HG03469 (cell line): ENCODE measurements around the gene PTPRQ.

Experiments
- ATAC-seq: cut with Tn5 transposase; IDR thresholded peaks from one replicate; pipeline ENCODE4 v1.9.1; 2021; ENCODE audit warnings: mild to moderate bottlenecking, moderate library complexity, moderate number of reproducible peaks; ENCODE audit not compliant: unreplicated experiment

Gene PTPRQ

DNA sequence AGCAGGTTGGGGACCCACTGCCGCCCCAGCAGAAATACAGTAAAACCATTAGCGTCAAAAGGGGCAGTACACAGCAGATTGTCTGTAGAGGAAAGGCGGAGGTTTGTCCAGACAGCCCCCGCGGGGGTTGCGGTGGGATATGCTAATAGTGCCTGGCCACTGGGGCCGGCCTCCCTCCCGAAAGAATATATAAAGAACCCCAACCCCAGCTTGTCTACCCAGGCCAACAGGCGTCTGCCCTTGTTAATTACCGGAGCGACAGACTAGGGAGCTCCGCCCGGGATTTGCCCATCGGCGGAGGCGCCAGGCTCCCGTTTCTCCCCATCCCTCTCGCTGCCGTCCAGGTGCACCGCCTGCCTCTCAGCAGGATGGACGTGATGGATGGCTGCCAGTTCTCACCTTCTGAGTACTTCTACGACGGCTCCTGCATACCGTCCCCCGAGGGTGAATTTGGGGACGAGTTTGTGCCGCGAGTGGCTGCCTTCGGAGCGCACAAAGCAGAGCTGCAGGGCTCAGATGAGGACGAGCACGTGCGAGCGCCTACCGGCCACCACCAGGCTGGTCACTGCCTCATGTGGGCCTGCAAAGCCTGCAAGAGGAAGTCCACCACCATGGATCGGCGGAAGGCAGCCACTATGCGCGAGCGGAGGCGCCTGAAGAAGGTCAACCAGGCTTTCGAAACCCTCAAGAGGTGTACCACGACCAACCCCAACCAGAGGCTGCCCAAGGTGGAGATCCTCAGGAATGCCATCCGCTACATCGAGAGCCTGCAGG lies 272.8 kb downstream of the PTPRQ start, which contains the start of gene MYF5:
Gene MYF5, plus strand, starts transcription at position 217 of the 774 bp plus-strand sequence. Its CDS starts 152 bp downstream, at position 369.
- no peak for ATAC-seq

DNA sequence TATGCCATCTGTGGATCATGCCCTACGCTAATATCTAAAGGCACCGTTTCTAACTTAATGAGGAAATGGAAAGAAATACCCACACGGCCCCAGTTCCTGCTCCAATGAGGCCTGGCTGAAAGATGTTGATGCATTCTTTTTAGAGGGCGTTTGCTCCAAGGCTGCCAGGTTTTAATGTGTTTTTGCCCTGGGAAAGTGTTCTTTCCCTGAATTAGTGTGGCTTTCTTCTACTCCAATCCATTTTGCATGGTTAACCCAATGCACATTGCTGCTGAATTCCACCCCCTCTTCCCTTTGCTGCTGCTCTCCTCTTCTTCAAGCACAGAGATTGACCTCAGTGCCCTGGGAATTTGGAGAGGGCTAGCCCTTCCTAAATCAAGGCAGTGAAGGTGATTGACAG lies 273.8 kb downstream of the PTPRQ start:
- no peak for ATAC-seq

DNA sequence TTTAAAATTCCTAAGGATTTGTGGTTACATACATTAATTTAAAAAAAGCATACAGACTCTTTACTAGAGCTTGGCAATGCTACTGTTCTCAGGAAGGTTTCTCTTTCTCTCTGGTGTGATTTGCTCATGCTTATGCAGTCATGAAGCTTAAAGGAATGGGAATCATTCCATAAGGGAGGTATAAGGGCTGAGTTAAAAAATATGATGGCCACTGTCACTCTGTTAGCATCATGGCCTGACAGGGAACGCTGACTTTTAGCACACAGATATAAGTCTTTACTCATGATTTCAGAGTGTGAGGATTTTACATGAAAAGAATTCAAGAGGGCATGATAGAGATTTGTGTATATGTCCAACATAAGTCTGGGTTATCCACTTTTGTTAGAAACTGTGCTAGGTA lies 276.5 kb downstream of the PTPRQ start:
- ATAC-seq: no peak

DNA sequence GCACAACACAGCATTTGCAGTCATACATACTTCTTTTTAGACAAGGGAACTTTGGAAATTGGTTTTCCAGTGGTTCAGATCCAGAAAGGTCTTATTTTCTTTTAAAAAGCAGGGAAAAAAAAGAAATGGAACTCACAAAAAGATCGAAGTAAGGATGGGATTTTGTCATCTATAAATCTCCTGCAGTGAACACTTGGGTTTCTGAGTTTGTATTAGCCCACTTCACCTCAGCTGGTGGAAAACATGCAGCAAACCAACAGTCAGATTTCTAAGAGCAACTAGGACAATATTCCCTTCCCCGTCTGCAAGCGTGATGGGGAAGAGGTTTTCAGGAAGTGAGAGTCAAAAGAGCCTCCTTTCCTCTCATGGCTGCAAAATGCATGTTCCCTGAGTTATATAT lies 277.3 kb downstream of the PTPRQ start:
- ATAC-seq: no peak
